Astrocyte of the spinal cord (primary cell): ENCODE data around the gene SWT1.
"Not testable (repeated sequence)": the region's sequence is repeated elsewhere in the genome, so short reads cannot be mapped to it uniquely, and the experiment has no call there.

Source experiments
- DNase-seq: peaks from one replicate; pipeline ENCODE4 v3.0.0; 2011; ENCODE audit warnings: low read depth, low spot score
- H3K4me3 ChIP-seq: 2 replicates; pipeline ENCODE4 v1.5.1; 2011; ENCODE audit warnings: low read depth, mild to moderate bottlenecking, low read length, moderate library complexity
- in situ Hi-C: cut with HindIII; loops from 2 replicates; pipeline ENCODE4 v1.10.0; 2017; ENCODE audit warnings: low sequenced_read_pairs
- TF ChIP-seq, protein P1 (sequence below): IDR thresholded peaks from 2 replicates; pipeline ENCODE4 v1.5.1; 2012; ENCODE audit warnings: low read depth, mild to moderate bottlenecking, low read length, inconsistent platforms

Gene SWT1

DNA sequence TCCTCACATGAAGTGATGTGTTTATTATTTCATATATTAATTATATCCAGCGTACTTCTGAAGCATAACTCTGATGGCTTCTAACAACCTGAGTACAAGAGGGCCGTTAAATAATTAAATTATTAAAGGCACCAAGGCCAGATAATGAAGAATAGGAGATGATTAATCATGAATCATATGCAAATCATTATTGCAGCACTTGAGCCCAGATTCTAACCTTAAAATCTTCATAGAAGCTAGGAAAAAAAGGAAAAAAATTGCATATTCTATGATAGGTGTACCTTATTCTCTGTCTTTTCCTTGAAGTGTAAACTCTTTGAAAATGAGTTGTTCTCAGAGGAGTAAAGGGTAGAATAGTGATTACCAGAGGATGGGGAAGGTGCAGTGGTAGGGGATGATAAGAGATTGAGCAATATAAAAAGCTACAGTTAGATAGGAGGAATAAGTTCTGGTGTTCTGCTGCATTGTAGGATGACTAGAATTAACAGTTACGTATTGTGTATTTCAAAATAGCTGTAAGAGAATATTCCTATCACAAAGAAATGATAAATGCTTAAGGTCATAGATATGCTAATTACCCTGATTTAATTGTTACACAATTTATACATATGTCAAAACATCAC is 51.1 kb downstream of the SWT1 start:
- in situ Hi-C loops, result no loop called here

DNA sequence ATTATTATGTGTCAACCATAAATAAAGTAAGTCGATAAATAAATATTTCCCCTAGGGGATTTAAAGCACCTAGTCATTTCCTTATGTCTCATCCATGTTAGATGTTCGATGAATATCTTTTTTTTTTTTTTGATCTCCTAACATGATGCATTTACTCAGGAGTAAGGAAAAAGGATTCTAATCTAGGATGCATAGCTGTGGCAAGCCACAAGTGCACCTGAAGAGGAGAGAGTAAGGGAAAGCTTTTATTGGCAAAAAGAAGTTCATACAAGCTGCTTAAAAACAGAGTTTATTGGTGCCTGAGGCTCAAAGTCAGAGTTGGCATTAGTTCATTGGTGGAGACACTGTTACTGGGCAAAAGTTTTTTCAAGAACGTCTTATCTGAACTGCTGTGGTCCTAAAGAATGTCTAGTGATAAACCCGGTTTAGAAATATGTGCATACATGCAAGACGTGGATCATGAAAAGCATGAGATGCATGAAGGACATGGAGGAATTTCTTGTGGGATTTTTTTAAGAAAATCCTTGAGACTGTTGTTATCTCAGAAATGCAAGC is 51.7 kb downstream of the SWT1 start:
- TF ChIP-seq, protein P1, sequence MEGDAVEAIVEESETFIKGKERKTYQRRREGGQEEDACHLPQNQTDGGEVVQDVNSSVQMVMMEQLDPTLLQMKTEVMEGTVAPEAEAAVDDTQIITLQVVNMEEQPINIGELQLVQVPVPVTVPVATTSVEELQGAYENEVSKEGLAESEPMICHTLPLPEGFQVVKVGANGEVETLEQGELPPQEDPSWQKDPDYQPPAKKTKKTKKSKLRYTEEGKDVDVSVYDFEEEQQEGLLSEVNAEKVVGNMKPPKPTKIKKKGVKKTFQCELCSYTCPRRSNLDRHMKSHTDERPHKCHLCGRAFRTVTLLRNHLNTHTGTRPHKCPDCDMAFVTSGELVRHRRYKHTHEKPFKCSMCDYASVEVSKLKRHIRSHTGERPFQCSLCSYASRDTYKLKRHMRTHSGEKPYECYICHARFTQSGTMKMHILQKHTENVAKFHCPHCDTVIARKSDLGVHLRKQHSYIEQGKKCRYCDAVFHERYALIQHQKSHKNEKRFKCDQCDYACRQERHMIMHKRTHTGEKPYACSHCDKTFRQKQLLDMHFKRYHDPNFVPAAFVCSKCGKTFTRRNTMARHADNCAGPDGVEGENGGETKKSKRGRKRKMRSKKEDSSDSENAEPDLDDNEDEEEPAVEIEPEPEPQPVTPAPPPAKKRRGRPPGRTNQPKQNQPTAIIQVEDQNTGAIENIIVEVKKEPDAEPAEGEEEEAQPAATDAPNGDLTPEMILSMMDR, result no peak
- no peak overlapping the region for H3K4me3 ChIP-seq
- DNase-seq, result peak; percentile 1
- in situ Hi-C loops, result no loop called here

More for the DNA sequence above, 51.1 kb downstream of the SWT1 start:
- H3K4me3 ChIP-seq, result no peak overlapping the region
- TF ChIP-seq, protein P1, result no peak
- DNase-seq, result no peak

DNA sequence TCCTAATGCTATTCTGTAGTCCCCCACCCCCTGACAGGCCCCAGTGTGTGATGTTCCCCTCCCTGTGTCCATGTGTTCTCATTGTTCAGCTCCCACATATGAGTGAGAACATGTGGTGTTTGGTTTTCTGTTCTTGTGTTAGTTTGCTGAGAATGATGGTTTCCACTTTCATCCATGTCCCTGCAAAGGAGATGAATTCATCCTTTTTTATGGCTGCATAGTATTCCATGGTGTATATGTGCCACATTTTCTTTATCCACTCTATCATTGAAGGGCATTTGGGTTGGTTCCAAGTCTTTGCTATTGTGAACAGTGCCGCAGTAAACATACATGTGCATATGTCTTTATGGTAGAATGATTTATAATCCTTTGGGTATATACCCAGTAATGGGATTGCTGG is 52.4 kb downstream of the SWT1 start:
- H3K4me3 ChIP-seq, in situ Hi-C loops, DNase-seq: not testable (repeated sequence)

DNA sequence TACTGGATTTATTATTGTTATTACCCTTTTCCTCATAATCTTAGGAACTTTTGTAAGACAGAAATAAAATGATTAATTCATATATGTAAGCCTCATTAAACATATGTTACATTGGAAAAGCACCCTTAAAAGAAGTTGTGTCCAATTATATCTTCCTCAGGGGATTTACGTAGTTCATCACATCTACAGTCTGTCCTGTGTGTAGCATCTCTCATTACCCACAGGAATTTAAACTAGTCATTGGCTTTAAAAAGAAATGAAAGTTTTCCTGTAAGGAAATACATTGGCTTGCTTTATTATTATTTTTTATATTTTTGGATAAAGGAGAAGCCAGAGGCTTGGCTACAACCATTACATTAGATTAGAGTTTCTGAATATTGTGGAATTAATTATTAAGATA is 56.1 kb downstream of the SWT1 start:
- in situ Hi-C loops, result no loop called here
- H3K4me3 ChIP-seq, result no peak overlapping the region
- TF ChIP-seq, protein P1, result no peak
- peak; percentile 4 for DNase-seq

DNA sequence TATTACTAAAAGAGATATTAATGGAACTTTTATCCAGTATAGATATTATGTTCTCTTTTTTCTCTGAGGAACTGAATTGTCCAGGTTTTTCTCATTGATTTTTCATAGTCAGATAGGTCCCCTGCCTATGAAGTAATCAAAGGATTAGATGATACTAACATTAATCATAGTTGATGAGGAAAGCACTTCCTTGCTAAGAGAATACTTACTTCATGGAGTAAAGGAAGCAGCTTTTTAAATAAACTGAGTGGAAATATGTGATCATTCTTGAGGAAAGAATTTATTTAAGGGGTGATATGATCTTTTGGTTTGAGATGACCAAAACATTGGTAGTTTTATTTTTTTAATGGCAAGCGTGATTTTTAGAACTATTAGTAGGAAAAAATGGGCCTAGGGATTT is 58.9 kb downstream of the SWT1 start:
- no peak for DNase-seq
- TF ChIP-seq, protein P1, result no peak
- in situ Hi-C loops, result no loop called here
- no peak overlapping the region for H3K4me3 ChIP-seq

DNA sequence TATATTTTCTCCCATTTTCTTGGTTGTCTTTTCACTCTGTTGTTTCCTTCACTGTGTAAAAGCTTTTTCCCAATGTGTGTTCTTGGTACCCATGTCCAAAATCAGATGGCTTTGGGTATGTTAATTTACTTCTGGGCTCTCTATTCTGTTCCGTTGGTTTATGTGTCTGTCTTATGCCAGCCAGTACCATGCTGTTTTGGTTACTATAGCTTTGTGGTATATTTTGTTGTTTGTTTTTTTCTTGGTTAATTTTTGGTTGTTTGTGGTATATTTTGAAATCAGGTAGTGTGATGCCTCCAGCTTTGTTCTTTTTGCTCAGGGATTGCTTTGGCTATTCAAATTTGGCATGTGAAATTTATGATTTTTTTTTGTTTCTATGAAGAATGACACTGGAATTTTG is 67.2 kb downstream of the SWT1 start:
- in situ Hi-C loops, result no loop called here
- DNase-seq, result no peak
- TF ChIP-seq, protein P1, result no peak
- no peak overlapping the region for H3K4me3 ChIP-seq

DNA sequence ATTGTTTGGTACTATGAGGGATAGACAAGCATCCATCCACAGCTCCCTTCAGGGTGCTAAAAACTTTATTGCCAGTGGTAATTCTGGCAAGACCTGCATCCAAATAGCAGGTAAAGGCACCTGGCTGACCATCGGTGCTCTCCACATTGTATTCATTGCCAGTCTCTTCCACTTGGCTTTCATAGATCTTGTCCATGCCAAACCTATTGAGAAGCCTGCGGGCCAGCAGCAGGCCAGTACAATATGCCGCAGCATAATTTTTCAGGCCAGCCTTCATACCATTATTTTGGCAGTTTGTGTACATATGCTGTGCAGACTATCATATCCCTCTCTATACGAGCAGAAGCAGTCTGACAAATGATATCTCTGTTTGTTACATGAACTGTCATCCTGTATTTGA is 70.2 kb downstream of the SWT1 start:
- no peak overlapping the region for H3K4me3 ChIP-seq
- in situ Hi-C loops, result no loop called here
- TF ChIP-seq, protein P1, result no peak
- no peak for DNase-seq
